ENCODE data around the gene HOXA10.

Gene HOXA10

DNA sequence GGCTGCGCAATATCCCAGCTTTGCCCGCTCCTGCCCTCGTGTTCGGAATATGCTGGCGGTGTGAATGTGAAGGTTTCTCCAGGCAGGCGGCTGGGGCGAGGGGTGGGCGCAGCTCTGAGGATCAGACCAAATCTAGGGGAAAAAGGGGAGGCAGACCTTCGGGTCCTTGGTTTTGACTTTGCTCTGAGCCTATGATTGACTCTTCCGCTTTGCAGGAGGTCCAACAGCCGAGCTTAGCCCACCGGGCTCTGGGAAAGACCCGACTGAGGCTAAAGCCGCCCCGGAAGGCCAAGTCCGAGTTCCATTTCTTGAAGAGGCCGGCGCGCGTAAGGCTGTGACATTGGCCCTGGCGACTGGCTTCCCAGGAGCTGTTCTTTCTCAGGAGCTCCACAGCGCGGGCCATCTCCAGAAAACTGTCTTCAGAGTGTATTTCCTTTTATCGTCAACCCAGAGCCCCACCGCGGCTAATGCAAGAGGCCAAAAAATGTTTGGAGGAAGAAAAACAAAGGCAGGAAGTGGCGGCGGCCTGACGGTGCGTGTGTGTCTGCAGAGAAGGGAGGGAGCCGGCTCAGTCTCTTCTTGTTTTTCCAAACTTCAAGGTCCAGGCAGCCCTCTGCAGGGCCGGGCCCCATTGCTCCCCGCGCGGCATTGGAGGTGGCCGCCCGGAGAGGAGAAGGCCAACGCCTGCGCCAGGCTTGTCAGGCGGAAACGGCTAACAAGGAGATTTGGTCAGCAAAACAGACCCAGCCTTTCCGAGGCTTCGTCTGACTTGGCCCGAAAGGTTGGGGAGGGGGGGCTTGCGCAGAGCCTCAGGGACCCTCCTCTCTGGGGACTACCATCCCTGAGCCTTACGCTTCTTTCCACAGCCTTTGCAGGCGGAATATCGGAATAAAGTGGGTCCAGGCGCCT is 14.5 kb upstream of the HOXA10 start:
- Histone ChIP-seq H4K8ac (ENCODE audit: low read length) (no peak overlapping the region), H3K9me3 (ENCODE audit: control insufficient read depth, low read length) (no peaks in the 10 kb centered on the region)

GRCh38 chr7:27187475-27188385 is 13.6 kb upstream of the HOXA10 start:
- WGBS = 6% methylated on average over 46 of the region's 46 CpGs
- Histone ChIP-seq H3K4ac (ENCODE audit: low read depth in 1 of 2, low read length in 2 of 2) (no peak overlapping the region), H3K27me3 (ENCODE audit: control insufficient read depth in 1 of 2, insufficient read depth in 1 of 2, low read length in 2 of 2) (peaks cover 22 to 41% of the 10 kb centered on the region in 2 experiments), H2AK5ac (ENCODE audit: low read length, severe bottlenecking) (peak overlapping the region; percentile 76), H3K9me3 (ENCODE audit: control insufficient read depth, low read length) (no peaks in the 10 kb centered on the region), H2BK5ac (ENCODE audit: low read depth, low read length, poor library complexity, severe bottlenecking) (peak overlapping the region; percentile 92), H2BK15ac (ENCODE audit: low read depth, poor library complexity, severe bottlenecking) (peak overlapping the region; percentile 2), H2BK12ac (ENCODE audit: low read length in 2 of 2) (no peak overlapping the region), H3K18ac (ENCODE audit: low read depth in 1 of 2, low read length in 2 of 2) (peak overlapping the region in 1 of 2 experiments; percentile 13), H2BK120ac (ENCODE audit: low read depth, low read length) (no peak overlapping the region), H3K4me2 (ENCODE audit: low read length, poor library complexity, severe bottlenecking) (peak overlapping the region; percentile 85), H3K36me3 (ENCODE audit: control insufficient read depth in 1 of 2, insufficient read depth in 2 of 2, low read depth in 1 of 2, low read length in 2 of 2) (peaks cover 0 to 7% of the 10 kb centered on the region in 2 experiments), H3K4me1 (ENCODE audit: control insufficient read depth, insufficient read depth, low read depth, low read length) (peaks cover 18% of the 10 kb centered on the region), H2AFZ (ENCODE audit: low read depth, low read length) (no peak overlapping the region), H4K8ac (ENCODE audit: low read length) (no peak overlapping the region), H3K27ac (ENCODE audit: low read length, poor library complexity, severe bottlenecking) (peak overlapping the region; percentile 89), H4K91ac (ENCODE audit: low read length) (no peak overlapping the region), H3K14ac (ENCODE audit: low read length in 2 of 2) (peak overlapping the region in 1 of 2 experiments; percentile 35), H3K4me3 (ENCODE audit: insufficient read depth in 1 of 2, low read depth in 1 of 2, low read length in 2 of 2) (peak overlapping the region; percentile 41 to 64), H3K9ac (ENCODE audit: low read length) (peak overlapping the region; percentile 38), H3K23ac (ENCODE audit: low read length in 2 of 2) (peak overlapping the region in 1 of 2 experiments; percentile 36), H3K79me1 (replicated peaks; ENCODE audit: low read length, poor library complexity, severe bottlenecking) (peaks cover 3% of the 10 kb centered on the region)
- DNase-seq = no peak

More for the DNA sequence above, 14.5 kb upstream of the HOXA10 start:
- Histone ChIP-seq H3K27me3 (ENCODE audit: control insufficient read depth in 1 of 2, insufficient read depth in 1 of 2, low read length in 2 of 2) (peaks cover 28 to 49% of the 10 kb centered on the region in 2 experiments), H2AK5ac (ENCODE audit: low read length, severe bottlenecking) (no peak overlapping the region), H2AFZ (ENCODE audit: low read depth, low read length) (no peak overlapping the region), H3K4me3 (ENCODE audit: insufficient read depth in 1 of 2, low read depth in 1 of 2, low read length in 2 of 2) (peak overlapping the region in 1 of 2 experiments; percentile 64), H3K27ac (ENCODE audit: low read length, poor library complexity, severe bottlenecking) (peak overlapping the region; percentile 89), H2BK5ac (ENCODE audit: low read depth, low read length, poor library complexity, severe bottlenecking) (peak overlapping the region; percentile 92), H3K18ac (ENCODE audit: low read depth in 1 of 2, low read length in 2 of 2) (no peak overlapping the region), H3K4me1 (ENCODE audit: control insufficient read depth, insufficient read depth, low read depth, low read length) (peaks cover 22% of the 10 kb centered on the region), H2BK12ac (ENCODE audit: low read length in 2 of 2) (no peak overlapping the region), H3K36me3 (ENCODE audit: control insufficient read depth in 1 of 2, insufficient read depth in 2 of 2, low read depth in 1 of 2, low read length in 2 of 2) (peaks cover 0 to 3% of the 10 kb centered on the region in 2 experiments), H2BK15ac (ENCODE audit: low read depth, poor library complexity, severe bottlenecking) (no peak overlapping the region), H3K4me2 (ENCODE audit: low read length, poor library complexity, severe bottlenecking) (peak overlapping the region; percentile 85), H4K91ac (ENCODE audit: low read length) (no peak overlapping the region), H3K79me1 (replicated peaks; ENCODE audit: low read length, poor library complexity, severe bottlenecking) (peaks cover 3% of the 10 kb centered on the region), H2BK120ac (ENCODE audit: low read depth, low read length) (no peak overlapping the region), H3K4ac (ENCODE audit: low read depth in 1 of 2, low read length in 2 of 2) (no peak overlapping the region), H3K9ac (ENCODE audit: low read length) (peak overlapping the region; percentile 38), H3K23ac (ENCODE audit: low read length in 2 of 2) (peak overlapping the region in 1 of 2 experiments; percentile 5), H3K14ac (ENCODE audit: low read length in 2 of 2) (no peak overlapping the region)
- 3% methylated on average over 49 of the region's 49 CpGs for WGBS
- no peak for DNase-seq

DNA sequence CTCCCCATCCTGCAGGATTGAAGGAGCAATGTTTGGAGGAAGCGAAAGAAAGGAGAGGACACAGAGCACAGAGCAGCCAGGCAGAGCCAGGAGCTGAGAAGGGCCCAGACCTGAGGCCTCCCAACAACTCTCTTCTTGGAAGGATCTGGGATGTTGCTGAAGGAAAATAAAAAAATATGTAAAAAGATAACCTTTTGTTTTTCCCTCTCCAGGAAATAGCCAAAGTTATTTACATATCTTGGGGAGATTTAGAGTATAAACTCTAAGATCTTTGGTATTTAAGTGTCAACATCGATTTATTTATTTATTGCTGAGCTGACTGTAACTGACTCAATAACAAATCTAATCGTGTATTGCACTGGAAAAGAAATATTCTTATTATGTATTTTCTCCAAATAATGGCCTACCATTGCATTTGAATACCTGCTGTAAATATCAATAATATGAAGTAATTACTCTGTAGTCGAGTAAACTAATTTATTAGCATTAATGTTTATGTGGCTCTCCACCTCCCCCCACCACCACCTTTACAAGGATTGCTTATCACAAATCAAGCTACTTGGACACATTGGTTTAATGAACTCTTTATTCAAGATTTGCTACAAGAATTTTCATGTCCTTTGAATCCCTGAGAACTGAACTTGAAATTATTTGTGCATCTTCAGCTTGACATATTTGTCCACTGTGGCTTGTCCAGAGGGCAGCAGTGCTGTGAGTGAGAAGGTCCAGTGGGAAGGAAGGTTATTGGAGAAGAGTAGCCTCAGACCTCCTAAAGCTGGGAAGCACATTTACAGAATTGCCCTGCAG is 12.8 kb upstream of the HOXA10 start:
- peak overlapping the region; percentile 89 for H3K27ac ChIP-seq (ENCODE audit: low read length, poor library complexity, severe bottlenecking)
- H2BK12ac ChIP-seq (ENCODE audit: low read length in 2 of 2) = no peak overlapping the region
- no peak overlapping the region for H3K18ac ChIP-seq (ENCODE audit: low read depth in 1 of 2, low read length in 2 of 2)
- no peak for DNase-seq
- peak overlapping the region; percentile 92 for H3K4me2 ChIP-seq (ENCODE audit: low read length, poor library complexity, severe bottlenecking)
- H3K14ac ChIP-seq (ENCODE audit: low read length in 2 of 2) = no peak overlapping the region
- H3K4me1 ChIP-seq (ENCODE audit: control insufficient read depth, insufficient read depth, low read depth, low read length) = peaks cover 15% of the 10 kb centered on the region
- H3K4me3 ChIP-seq (ENCODE audit: insufficient read depth in 1 of 2, low read depth in 1 of 2, low read length in 2 of 2) = peak overlapping the region in 1 of 2 experiments; percentile 64
- no peak overlapping the region for H2BK120ac ChIP-seq (ENCODE audit: low read depth, low read length)
- H3K23ac ChIP-seq (ENCODE audit: low read length in 2 of 2) = no peak overlapping the region
- no peak overlapping the region for H2AFZ ChIP-seq (ENCODE audit: low read depth, low read length)
- H2AK5ac ChIP-seq (ENCODE audit: low read length, severe bottlenecking) = peak overlapping the region; percentile 76
- peak overlapping the region; percentile 94 for H3K9ac ChIP-seq (ENCODE audit: low read length)
- no peak overlapping the region for H2BK5ac ChIP-seq (ENCODE audit: low read depth, low read length, poor library complexity, severe bottlenecking)
- no peak overlapping the region for H3K4ac ChIP-seq (ENCODE audit: low read depth in 1 of 2, low read length in 2 of 2)
- no peaks in the 10 kb centered on the region for H3K9me3 ChIP-seq (ENCODE audit: control insufficient read depth, low read length)
- H3K27me3 ChIP-seq (ENCODE audit: control insufficient read depth in 1 of 2, insufficient read depth in 1 of 2, low read length in 2 of 2) = peaks cover 17 to 39% of the 10 kb centered on the region in 2 experiments
- no peak overlapping the region for H4K8ac ChIP-seq (ENCODE audit: low read length)
- H3K79me1 ChIP-seq (replicated peaks; ENCODE audit: low read length, poor library complexity, severe bottlenecking) = peaks cover 3% of the 10 kb centered on the region
- WGBS = 67% methylated on average over 1 of the region's 4 CpGs
- H2BK15ac ChIP-seq (ENCODE audit: low read depth, poor library complexity, severe bottlenecking) = no peak overlapping the region
- H3K36me3 ChIP-seq (ENCODE audit: control insufficient read depth in 1 of 2, insufficient read depth in 2 of 2, low read depth in 1 of 2, low read length in 2 of 2) = peaks cover 4 to 13% of the 10 kb centered on the region in 2 experiments
- H4K91ac ChIP-seq (ENCODE audit: low read length) = no peak overlapping the region
